Tibial artery (tissue), 4 donors: ENCODE results near the gene THRB.

Source experiments
- DNase-seq, 2 donors: peaks; one replicate each; pipeline ENCODE4 v3.0.0-alpha.2; 2019
- H3K27ac ChIP-seq, 2 donors: fragments of 200-600 bp; sonication (generic) in 1 of 2; 1 replicate in 1 of 2; 2 replicates in 1 of 2; pipeline ENCODE4 v1.5.1; 2018 to 2019; ENCODE audit warnings: mild to moderate bottlenecking in 1 of 2
- H3K27me3 ChIP-seq, 2 donors: fragments of 200-600 bp; sonication (generic) in 1 of 2; one replicate each; pipeline versions ENCODE4 v1.5.1 to v1.6.0; 2016 to 2019
- H3K36me3 ChIP-seq, 3 donors: fragments of 200-600 bp; sonication (generic) in 2 of 3; one replicate each; pipeline ENCODE4 v1.5.1; 2016 to 2019; ENCODE audit warnings: mild to moderate bottlenecking in 2 of 3
- H3K4me1 ChIP-seq, 4 donors: fragments of 200-600 bp; sonication (generic) in 2 of 4; 1 replicate in 3 of 4; 2 replicates in 1 of 4; pipeline ENCODE4 v1.5.1; 2016 to 2019
- H3K4me3 ChIP-seq, 2 donors: fragments of 200-600 bp; sonication (generic) in 1 of 2; 1 replicate in 1 of 2; 2 replicates in 1 of 2; pipeline ENCODE4 v1.5.1; 2018 to 2019; ENCODE audit warnings: mild to moderate bottlenecking in 2 of 2
- H3K9me3 ChIP-seq, 3 donors: fragments of 200-600 bp; sonication (generic) in 1 of 3; one replicate each; pipeline ENCODE4 v1.5.1; 2016 to 2019
- CTCF ChIP-seq, 2 experiments: fragments of 200-600 bp in 1 of 2; fragments of 450-650 bp in 1 of 2; IDR thresholded peaks; one replicate each; pipeline ENCODE4 v1.5.1; 2017 to 2019; ENCODE audit warnings: antibody characterized with exemption in 2 of 2, mild to moderate bottlenecking in 1 of 2, moderate library complexity in 1 of 2
- intact Hi-C: fragments of 100-400 bp; cut with DNase I; formaldehyde crosslinking; loops from one replicate; pipeline ENCODE4 v1.15.0; 2023; ENCODE audit warnings: low total_unique reads

THRB gene

GRCh38 chr3:24302396-24302795 is 192.3 kb downstream of the THRB start:
- no peak for TF ChIP-seq CTCF (IDR thresholded peaks at IDR 0.05)
- H3K27me3 ChIP-seq: no peaks in the 10 kb centered on the region
- H3K27ac ChIP-seq: no peak overlapping the region
- H3K4me3 ChIP-seq: no peak overlapping the region
- H3K36me3 ChIP-seq: no peaks in the 10 kb centered on the region
- intact Hi-C loops: no loop called here
- DNase-seq: no peak
- no peaks in the 10 kb centered on the region for H3K9me3 ChIP-seq
- peaks cover 3 to 44% (median 17%) of the 10 kb centered on the region in 4 donors for H3K4me1 ChIP-seq

GRCh38 chr3:24300949-24301348 is 193.7 kb downstream of the THRB start:
- Histone ChIP-seq H3K9me3 (no peaks in the 10 kb centered on the region), H3K4me3 (no peak overlapping the region), H3K36me3 (no peaks in the 10 kb centered on the region), H3K27ac (no peak overlapping the region), H3K27me3 (no peaks in the 10 kb centered on the region), H3K4me1 (peaks cover 3 to 44% (median 9%) of the 10 kb centered on the region in 4 donors)
- DNase-seq: no peak
- no peak for TF ChIP-seq CTCF (IDR thresholded peaks at IDR 0.05)
- intact Hi-C loops: loop anchor here (2.0 kb wide), 1 partner anchor 36 kb away; no protein-coding TSS in a partner anchor

GRCh38 chr3:24299806-24300626 is 194.6 kb downstream of the THRB start:
- DNase-seq: no peak
- Histone ChIP-seq H3K4me1 (peaks cover 3 to 38% (median 6%) of the 10 kb centered on the region in 4 donors), H3K4me3 (no peak overlapping the region), H3K27ac (no peak overlapping the region), H3K36me3 (no peaks in the 10 kb centered on the region), H3K27me3 (no peaks in the 10 kb centered on the region), H3K9me3 (no peaks in the 10 kb centered on the region)
- intact Hi-C loops: loop anchor here (2.0 kb wide), 1 partner anchor 37 kb away; no protein-coding TSS in a partner anchor
- TF ChIP-seq CTCF (IDR thresholded peaks at IDR 0.05): no peak

- no peaks in the 10 kb centered on the region for H3K27me3 ChIP-seq
- H3K9me3 ChIP-seq: no peaks in the 10 kb centered on the region
- H3K4me1 ChIP-seq: peaks cover 3 to 38% (median 6%) of the 10 kb centered on the region in 4 donors
- DNase-seq: no peak
- peaks cover 3 to 5% (median 3%) of the 10 kb centered on the region in 3 donors for H3K36me3 ChIP-seq
- intact Hi-C loops: no loop called here
- no peak for TF ChIP-seq CTCF (IDR thresholded peaks at IDR 0.05)
- no peak overlapping the region for H3K4me3 ChIP-seq
- no peak overlapping the region for H3K27ac ChIP-seq
Observed at GRCh38 chr3:24299246-24299805, 195.3 kb downstream of the THRB start.

- Histone ChIP-seq H3K27ac (peak overlapping the region in 1 of 2 donors; percentile 0), H3K4me1 (peaks cover 3 to 38% (median 6%) of the 10 kb centered on the region in 4 donors), H3K27me3 (no peaks in the 10 kb centered on the region), H3K9me3 (peaks cover 0 to 5% (median 0%) of the 10 kb centered on the region in 3 donors), H3K4me3 (no peak overlapping the region), H3K36me3 (peaks cover 9 to 13% (median 10%) of the 10 kb centered on the region in 3 donors)
- no peak for TF ChIP-seq CTCF (IDR thresholded peaks at IDR 0.05)
- DNase-seq: no peak
- intact Hi-C loops: no loop called here
Observed at GRCh38 chr3:24296441-24297205, 198.0 kb downstream of the THRB start.
